DOHH2 (cell line): ENCODE results near the gene TP63.
A peak's percentile ranks its signal among the peaks of the same experiment; 100 is the strongest.

Source experiments
- H3F3A ChIP-seq: fragments of 200-600 bp; sonication (generic), shearing (Covaris generic); 2 replicates; pipeline ENCODE4 v1.6.0; 2016; ENCODE audit warnings: antibody characterized with exemption, mild to moderate bottlenecking; ENCODE audit not compliant: control insufficient read depth, insufficient read depth
- H3K27ac ChIP-seq: fragments of 200-600 bp; sonication (generic); 2 replicates; pipeline ENCODE4 v1.5.1; 2014; ENCODE audit warnings: low read depth, mild to moderate bottlenecking, low read length, moderate library complexity
- H3K27me3 ChIP-seq: fragments of 200-600 bp; sonication (generic); 2 replicates; pipeline ENCODE4 v1.6.1; 2014; ENCODE audit warnings: mild to moderate bottlenecking, low read length, mixed read lengths; ENCODE audit not compliant: control insufficient read depth
- H3K36me3 ChIP-seq: fragments of 200-600 bp; sonication (generic); 2 replicates; pipeline ENCODE4 v1.6.1; 2014; ENCODE audit warnings: mild to moderate bottlenecking, low read length, moderate library complexity, mixed read lengths; ENCODE audit not compliant: control insufficient read depth
- H3K4me1 ChIP-seq: fragments of 200-600 bp; sonication (generic); 2 replicates; pipeline ENCODE4 v1.6.1; 2014; ENCODE audit warnings: mild to moderate bottlenecking, low read length, mixed read lengths; ENCODE audit not compliant: control insufficient read depth
- H3K4me2 ChIP-seq: fragments of 200-600 bp; sonication (generic); 2 replicates; pipeline ENCODE4 v1.6.0; 2014; ENCODE audit warnings: mild to moderate bottlenecking, low read length, moderate library complexity
- H3K4me3 ChIP-seq: fragments of 200-600 bp; sonication (generic); 2 replicates; pipeline ENCODE4 v1.5.1; 2014; ENCODE audit warnings: mild to moderate bottlenecking, low read length, mixed read lengths
- H3K79me2 ChIP-seq: fragments of 200-600 bp; sonication (generic); 2 replicates; pipeline ENCODE4 v1.6.1; 2014; ENCODE audit warnings: mild to moderate bottlenecking, low read length, mixed read lengths; ENCODE audit not compliant: control insufficient read depth
- H3K9me2 ChIP-seq: fragments of 200-600 bp; sonication (generic); replicated peaks from 2 replicates; pipeline ENCODE4 v1.6.1; 2014; ENCODE audit warnings: mild to moderate bottlenecking, low read length, mixed read lengths; ENCODE audit not compliant: control insufficient read depth
- H3K9me3 ChIP-seq: fragments of 200-600 bp; sonication (generic); 2 replicates; pipeline ENCODE4 v1.6.1; 2014; ENCODE audit warnings: antibody characterized with exemption, low read length, mixed read lengths; ENCODE audit not compliant: control insufficient read depth, insufficient read depth
- H4K20me1 ChIP-seq: fragments of 200-600 bp; sonication (generic); 2 replicates; pipeline ENCODE4 v1.6.0; 2014; ENCODE audit warnings: low read depth, mild to moderate bottlenecking, antibody characterized with exemption, low read length, moderate library complexity; ENCODE audit not compliant: control insufficient read depth, insufficient read depth
- CTCF ChIP-seq: fragments of 200-600 bp; sonication (generic); IDR thresholded peaks from one replicate; pipeline ENCODE4 v1.5.1; 2014; ENCODE audit warnings: antibody characterized with exemption, mild to moderate bottlenecking, low read depth, low read length; ENCODE audit not compliant: poor library complexity, severe bottlenecking
- EZH2phosphoT487 ChIP-seq: fragments of 200-600 bp; sonication (generic); IDR thresholded peaks from 2 replicates; pipeline ENCODE4 v1.6.1; 2017; ENCODE audit warnings: borderline replicate concordance, mild to moderate bottlenecking, antibody characterized with exemption, low read length, moderate library complexity, mixed read lengths

TP63 gene

GRCh38 chr3:189652042-189652441 lies 20.9 kb downstream of the TP63 start:
- Histone ChIP-seq H3K9me2 (no peaks in the 10 kb centered on the region), H3K9me3 (0 out of 2 replicates have a peak, but pooled peaks cover 5% of the 10 kb centered on the region), H3K79me2 (peaks cover 3% of the 10 kb centered on the region; the same call in 1 of the 2 replicates), H3F3A (no peaks in the 10 kb centered on the region), H3K4me2 (no peak overlapping the region), H3K4me1 (no peaks in the 10 kb centered on the region), H3K4me3 (no peak overlapping the region), H3K27ac (no peak overlapping the region), H4K20me1 (no peaks in the 10 kb centered on the region), H3K27me3 (no peaks in the 10 kb centered on the region), H3K36me3 (no peaks in the 10 kb centered on the region)
- TF ChIP-seq CTCF: peak; percentile 65
- no peak for TF ChIP-seq EZH2phosphoT487

GRCh38 chr3:189655617-189656016 lies 24.4 kb downstream of the TP63 start:
- no peak overlapping the region for H3K27ac ChIP-seq
- H3K9me2 ChIP-seq: no peaks in the 10 kb centered on the region
- no peaks in the 10 kb centered on the region for H3F3A ChIP-seq
- TF ChIP-seq CTCF (no peak), EZH2phosphoT487 (no peak)
- H3K27me3 ChIP-seq: no peaks in the 10 kb centered on the region
- no peaks in the 10 kb centered on the region for H4K20me1 ChIP-seq
- H3K4me1 ChIP-seq: no peaks in the 10 kb centered on the region
- 0 out of 2 replicates have a peak, but pooled peaks cover 5% of the 10 kb centered on the region for H3K9me3 ChIP-seq
- H3K79me2 ChIP-seq: peaks cover 3% of the 10 kb centered on the region; the same call in 1 of the 2 replicates
- H3K36me3 ChIP-seq: no peaks in the 10 kb centered on the region
- no peak overlapping the region for H3K4me2 ChIP-seq
- no peak overlapping the region for H3K4me3 ChIP-seq

- no peaks in the 10 kb centered on the region for H3K36me3 ChIP-seq
- H3K27me3 ChIP-seq: no peaks in the 10 kb centered on the region
- peaks cover 9% of the 10 kb centered on the region; the same call in 1 of the 2 replicates for H3K79me2 ChIP-seq
- no peak overlapping the region for H3K27ac ChIP-seq
- H4K20me1 ChIP-seq: no peaks in the 10 kb centered on the region
- no peak overlapping the region for H3K4me2 ChIP-seq
- H3K9me3 ChIP-seq: 0 out of 2 replicates have a peak, but pooled peaks cover 5% of the 10 kb centered on the region
- no peak overlapping the region for H3K4me3 ChIP-seq
- H3F3A ChIP-seq: no peaks in the 10 kb centered on the region
- no peak for TF ChIP-seq CTCF
- no peak for TF ChIP-seq EZH2phosphoT487
- H3K9me2 ChIP-seq: no peaks in the 10 kb centered on the region
- no peaks in the 10 kb centered on the region for H3K4me1 ChIP-seq
These were observed 28.4 kb downstream of the TP63 start for GRCh38 chr3:189659571-189659970.
